Chondrocyte (in vitro differentiated cells): ENCODE data around the gene CHRNA4. TPM values are rescaled to one million over a fixed set of nuclear protein-coding genes. Genes with fewer than 3 reads are reported as not detected.

Experiments used
- DNase-seq: peaks from one replicate; pipeline ENCODE4 v3.0.0; 2021; ENCODE audit warnings: mixed read lengths, low spot score
- H3K27ac Mint-ChIP-seq: one replicate; pipeline ENCODE4 v1.8.0; 2021; ENCODE audit warnings: mild to moderate bottlenecking, moderate library complexity, mixed read lengths; ENCODE audit not compliant: unreplicated experiment
- H3K27me3 Mint-ChIP-seq: 2 replicates; pipeline ENCODE4 v1.8.0; 2021; ENCODE audit warnings: low read depth, mixed read lengths
- H3K36me3 Mint-ChIP-seq: 2 replicates; pipeline ENCODE4 v1.8.0; 2021; ENCODE audit warnings: low read depth, mixed read lengths
- H3K4me1 Mint-ChIP-seq: 2 replicates; pipeline ENCODE4 v1.8.0; 2021; ENCODE audit warnings: low read depth, mild to moderate bottlenecking, mixed read lengths
- H3K4me3 Mint-ChIP-seq: one replicate; pipeline ENCODE4 v1.8.0; 2021; ENCODE audit warnings: mild to moderate bottlenecking, moderate library complexity, mixed read lengths; ENCODE audit not compliant: unreplicated experiment
- H3K9me3 Mint-ChIP-seq: 2 replicates; pipeline ENCODE4 v1.8.0; 2021; ENCODE audit warnings: low read depth, mixed read lengths
- total RNA-seq: library from RNA; stranded (reverse); gene quantifications from 3 replicates; pipeline ENCODE4 v1.2.1, GENCODE V29; 2021
- TF ChIP-seq, protein P1 (sequence below): fragments of 200-600 bp; sonication (generic); IDR thresholded peaks from 2 replicates; pipeline ENCODE4 v1.5.0; 2021; ENCODE audit warnings: antibody characterized with exemption, mild to moderate bottlenecking, moderate library complexity

Gene CHRNA4
- total RNA-seq, 1 donor from 2014 or later, result not detected

DNA sequence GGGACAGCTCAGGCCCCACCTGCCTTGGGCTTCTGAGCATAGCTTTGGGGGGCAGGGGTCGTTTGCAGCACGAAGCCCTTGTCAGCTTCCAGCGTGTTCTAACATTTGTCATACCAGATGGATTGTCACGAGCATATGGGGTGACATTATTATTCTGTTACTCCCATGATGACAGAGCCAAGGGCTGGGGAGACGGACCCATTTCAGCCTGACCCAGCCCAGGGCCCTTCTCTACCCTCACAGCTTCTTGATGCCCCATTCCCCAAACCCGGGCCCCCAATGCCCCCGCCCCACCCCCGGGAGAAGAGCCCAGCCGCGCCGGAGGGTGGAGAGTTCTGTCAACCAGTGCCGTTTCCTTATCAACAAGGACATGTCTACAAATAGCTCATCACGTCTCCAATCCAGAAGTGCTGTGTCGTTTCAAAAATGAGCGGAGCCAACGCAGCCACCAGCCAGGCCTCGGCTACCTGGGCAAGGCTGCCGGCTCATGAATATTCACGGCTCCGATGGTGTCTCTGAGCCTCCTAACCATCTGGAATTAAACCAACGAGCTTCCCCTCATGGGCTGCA is 9.6 kb upstream of the CHRNA4 start:
- DNase-seq, result no peak
- Mint-ChIP-seq H3K9me3 (no peaks in the 10 kb centered on the region), H3K27ac (no peak overlapping the region), H3K4me3 (no peak overlapping the region), H3K4me1 (no peaks in the 10 kb centered on the region), H3K36me3 (no peaks in the 10 kb centered on the region), H3K27me3 (peaks cover 41% of the 10 kb centered on the region)
- TF ChIP-seq, protein P1, sequence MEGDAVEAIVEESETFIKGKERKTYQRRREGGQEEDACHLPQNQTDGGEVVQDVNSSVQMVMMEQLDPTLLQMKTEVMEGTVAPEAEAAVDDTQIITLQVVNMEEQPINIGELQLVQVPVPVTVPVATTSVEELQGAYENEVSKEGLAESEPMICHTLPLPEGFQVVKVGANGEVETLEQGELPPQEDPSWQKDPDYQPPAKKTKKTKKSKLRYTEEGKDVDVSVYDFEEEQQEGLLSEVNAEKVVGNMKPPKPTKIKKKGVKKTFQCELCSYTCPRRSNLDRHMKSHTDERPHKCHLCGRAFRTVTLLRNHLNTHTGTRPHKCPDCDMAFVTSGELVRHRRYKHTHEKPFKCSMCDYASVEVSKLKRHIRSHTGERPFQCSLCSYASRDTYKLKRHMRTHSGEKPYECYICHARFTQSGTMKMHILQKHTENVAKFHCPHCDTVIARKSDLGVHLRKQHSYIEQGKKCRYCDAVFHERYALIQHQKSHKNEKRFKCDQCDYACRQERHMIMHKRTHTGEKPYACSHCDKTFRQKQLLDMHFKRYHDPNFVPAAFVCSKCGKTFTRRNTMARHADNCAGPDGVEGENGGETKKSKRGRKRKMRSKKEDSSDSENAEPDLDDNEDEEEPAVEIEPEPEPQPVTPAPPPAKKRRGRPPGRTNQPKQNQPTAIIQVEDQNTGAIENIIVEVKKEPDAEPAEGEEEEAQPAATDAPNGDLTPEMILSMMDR, result no peak

DNA sequence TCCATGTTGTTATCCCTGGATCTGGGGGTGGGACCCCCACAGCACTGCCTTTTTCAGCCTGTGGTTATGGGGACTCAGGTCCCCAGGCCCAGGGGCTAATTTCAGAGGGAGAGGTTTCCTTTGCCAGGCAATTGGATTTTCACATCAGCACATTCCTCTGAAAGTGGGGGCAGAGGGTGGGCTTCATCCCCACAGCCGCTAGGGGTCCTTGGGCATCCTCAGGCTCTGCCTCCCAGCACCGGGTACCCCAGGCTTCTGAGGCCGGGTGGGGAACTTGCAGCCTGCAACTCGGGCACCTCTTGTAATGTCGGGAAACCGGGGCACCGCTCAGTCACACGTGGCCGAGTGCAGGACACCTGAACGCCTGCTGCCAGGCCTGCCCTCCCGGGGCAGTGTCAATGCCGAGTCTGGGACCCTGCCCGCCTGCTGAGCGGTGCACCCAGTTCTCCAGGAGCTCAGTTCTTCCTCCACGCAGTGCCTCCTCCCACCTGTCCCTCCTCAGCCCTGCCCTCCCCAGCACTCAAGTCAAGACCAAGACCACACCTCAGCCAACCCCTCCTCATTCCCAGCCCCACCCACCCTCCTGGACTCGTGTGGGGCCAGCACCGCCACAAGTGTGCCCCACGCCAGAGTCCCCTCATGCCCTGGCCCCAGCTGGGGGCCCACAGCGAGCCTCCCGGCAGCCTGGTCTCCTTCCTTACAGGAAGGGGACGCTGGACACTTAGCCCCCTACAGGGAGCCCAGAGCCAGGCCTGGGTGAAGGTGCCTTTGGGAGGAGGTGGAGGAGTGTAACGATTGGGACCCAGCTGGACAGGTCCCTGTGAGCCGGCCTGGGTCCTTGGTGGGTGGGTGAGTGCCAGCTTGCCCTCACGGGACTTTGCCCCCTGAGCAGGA is 8.8 kb upstream of the CHRNA4 start:
- Mint-ChIP-seq H3K27me3 (peaks cover 43% of the 10 kb centered on the region), H3K9me3 (no peaks in the 10 kb centered on the region), H3K36me3 (no peaks in the 10 kb centered on the region), H3K4me1 (no peaks in the 10 kb centered on the region), H3K4me3 (no peak overlapping the region), H3K27ac (no peak overlapping the region)
- TF ChIP-seq, protein P1, result no peak
- no peak for DNase-seq

DNA sequence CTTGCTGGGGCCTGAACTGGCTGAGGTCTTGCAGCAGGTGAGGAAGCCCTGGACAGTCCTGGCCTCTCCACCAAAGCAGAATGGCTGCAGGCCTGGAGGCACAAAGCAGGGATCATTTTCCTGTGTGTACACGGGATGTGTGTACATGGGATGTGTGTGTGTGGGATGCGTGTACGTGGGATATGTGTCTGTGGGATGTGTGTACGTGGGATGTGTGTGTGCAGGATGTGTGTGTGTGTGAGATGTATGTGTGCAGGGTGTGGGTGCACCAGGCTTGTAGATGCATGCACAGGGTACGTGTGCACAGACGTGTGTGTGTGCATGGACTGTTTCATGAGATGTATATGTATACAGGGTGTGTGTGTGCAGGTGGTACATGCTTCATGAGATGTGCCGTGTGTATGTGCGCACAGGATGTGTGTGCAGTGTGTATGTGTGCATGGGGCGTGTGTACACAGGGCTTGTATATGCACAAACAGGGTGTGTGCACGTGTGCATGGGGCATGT is 7.9 kb upstream of the CHRNA4 start:
- H3K36me3 Mint-ChIP-seq, result no peaks in the 10 kb centered on the region
- H3K27ac Mint-ChIP-seq, result no peak overlapping the region
- H3K4me1 Mint-ChIP-seq, result no peaks in the 10 kb centered on the region
- TF ChIP-seq, protein P1, result no peak
- H3K27me3 Mint-ChIP-seq, result peaks cover 38% of the 10 kb centered on the region
- no peak for DNase-seq
- no peak overlapping the region for H3K4me3 Mint-ChIP-seq
- H3K9me3 Mint-ChIP-seq, result no peaks in the 10 kb centered on the region

DNA sequence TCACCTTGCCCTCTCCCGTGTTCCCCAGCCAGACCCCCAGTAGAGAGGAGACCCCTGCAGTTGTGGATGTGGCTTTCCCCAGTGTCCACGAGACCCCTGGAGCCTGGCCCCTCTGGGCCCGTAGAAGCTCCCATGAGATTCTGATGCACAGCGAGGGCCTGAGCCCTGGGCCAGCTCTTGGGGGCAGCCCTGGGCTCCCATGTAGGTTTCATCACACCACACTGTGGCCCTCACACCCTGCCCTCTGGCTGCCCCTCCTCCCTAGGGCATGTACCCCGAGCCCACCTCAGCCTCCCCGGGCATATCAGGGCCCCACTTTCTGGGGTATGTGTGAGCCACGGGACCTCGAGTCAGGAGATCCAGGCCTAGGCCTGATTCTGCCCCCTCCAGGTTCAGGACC is 7.0 kb upstream of the CHRNA4 start:
- Mint-ChIP-seq H3K4me3 (no peak overlapping the region), H3K9me3 (no peaks in the 10 kb centered on the region), H3K27me3 (peaks cover 37% of the 10 kb centered on the region), H3K36me3 (no peaks in the 10 kb centered on the region), H3K4me1 (no peaks in the 10 kb centered on the region), H3K27ac (no peak overlapping the region)
- DNase-seq, result no peak
- TF ChIP-seq, protein P1, result no peak

DNA sequence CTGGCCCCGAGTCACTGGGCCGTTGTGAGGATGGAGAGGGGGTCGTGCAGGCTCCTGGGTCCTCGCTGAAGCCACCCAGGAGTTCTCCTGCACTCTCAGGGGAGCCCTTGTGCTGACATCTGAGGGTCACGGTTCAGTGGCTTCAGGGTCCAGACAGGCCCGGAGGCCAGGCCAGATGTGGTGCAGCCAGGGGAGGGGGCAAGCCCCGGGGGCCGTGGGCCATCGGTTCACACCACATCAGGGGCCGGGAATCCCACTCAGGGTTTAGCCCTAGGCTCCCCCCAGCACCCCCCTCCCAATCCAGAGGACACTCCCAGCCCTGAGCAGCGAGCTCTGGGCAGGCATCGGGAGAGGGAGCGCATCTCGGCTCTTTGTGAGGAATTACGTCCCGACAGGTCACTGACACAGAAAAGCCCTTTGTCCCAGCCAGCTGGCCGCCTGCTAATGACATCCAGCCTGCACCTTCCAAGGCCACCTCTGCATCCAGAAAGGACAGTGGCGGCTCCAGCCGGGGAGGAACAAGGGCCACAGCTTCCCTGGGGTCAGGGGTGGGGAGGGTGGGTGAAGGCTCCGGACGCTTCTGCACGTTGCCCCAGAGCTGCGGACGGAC is 6.4 kb upstream of the CHRNA4 start:
- Mint-ChIP-seq H3K36me3 (no peaks in the 10 kb centered on the region), H3K4me1 (no peaks in the 10 kb centered on the region), H3K4me3 (no peak overlapping the region), H3K27ac (no peak overlapping the region), H3K27me3 (peaks cover 38% of the 10 kb centered on the region), H3K9me3 (no peaks in the 10 kb centered on the region)
- no peak for DNase-seq
- TF ChIP-seq, protein P1, result no peak
